HFFc6 (cell line): ENCODE data around the gene THAP9. TPM values are rescaled to one million over a fixed set of nuclear protein-coding genes. Genes with fewer than 3 reads are reported as not detected.

ENCODE experiments used
- DNase-seq: peaks from one replicate; pipeline ENCODE4 v3.0.0-alpha.2; 2018
- H3K27ac Mint-ChIP-seq: 2 replicates; pipeline ENCODE4 v1.8.0; 2020; ENCODE audit warnings: mild to moderate bottlenecking, mixed read lengths
- H3K27me3 Mint-ChIP-seq: 2 replicates; pipeline ENCODE4 v1.8.0; 2021; ENCODE audit warnings: mild to moderate bottlenecking, moderate library complexity, mixed read lengths; ENCODE audit not compliant: insufficient read depth
- H3K36me3 Mint-ChIP-seq: 2 replicates; pipeline ENCODE4 v1.8.0; 2021; ENCODE audit warnings: low read depth, mixed read lengths
- H3K4me1 Mint-ChIP-seq: 2 replicates; pipeline ENCODE4 v1.8.0; 2020; ENCODE audit warnings: low read depth, mixed read lengths
- H3K4me3 Mint-ChIP-seq: 2 replicates; pipeline ENCODE4 v1.8.0; 2020; ENCODE audit warnings: mild to moderate bottlenecking, moderate library complexity, mixed read lengths
- H3K9me3 Mint-ChIP-seq: 2 replicates; pipeline ENCODE4 v1.8.0; 2020; ENCODE audit warnings: mild to moderate bottlenecking, mixed read lengths
- CTCF ChIP-seq: fragments of 200-600 bp; sonication (generic); IDR thresholded peaks from 2 replicates; pipeline ENCODE4 v1.5.0; 2021; ENCODE audit warnings: antibody characterized with exemption, mild to moderate bottlenecking
- total RNA-seq, 6 experiments: library from RNA; stranded (reverse); fragmentation: NEBNext Ultra II Directional; extraction: Animal tissue kit (Norgen Biotek cat#: 25700); gene quantifications; 2 replicates in 1 of 6; 3 replicates in 5 of 6; pipeline ENCODE4 v1.2.3, GENCODE V29; 2021

THAP9 gene
- total RNA-seq, 6 experiments from 2014 or later = 0.87 to 2.2 (median 1.5) TPM

GRCh38 chr4:82948647-82949204 is 48.2 kb downstream of the THAP9 start:
- H3K36me3 Mint-ChIP-seq = peaks cover 24% of the 10 kb centered on the region
- H3K27ac Mint-ChIP-seq = peak overlapping the region; percentile 28
- H3K9me3 Mint-ChIP-seq = no peaks in the 10 kb centered on the region
- DNase-seq = peak; percentile 9
- no peak for TF ChIP-seq CTCF
- peaks cover 20% of the 10 kb centered on the region for H3K4me1 Mint-ChIP-seq
- no peak overlapping the region for H3K4me3 Mint-ChIP-seq
- no peaks in the 10 kb centered on the region for H3K27me3 Mint-ChIP-seq

- TF ChIP-seq CTCF = no peak
- Mint-ChIP-seq H3K27ac (no peak overlapping the region), H3K4me1 (peaks cover 20% of the 10 kb centered on the region), H3K4me3 (no peak overlapping the region), H3K36me3 (peaks cover 25% of the 10 kb centered on the region), H3K27me3 (no peaks in the 10 kb centered on the region; the same call in 1 of the 2 replicates), H3K9me3 (no peaks in the 10 kb centered on the region)
- DNase-seq = no peak
Measured at GRCh38 chr4:82951196-82951595, 50.7 kb downstream of the THAP9 start.

GRCh38 chr4:82954212-82954611 is 53.7 kb downstream of the THAP9 start:
- H3K27me3 Mint-ChIP-seq = no peaks in the 10 kb centered on the region; the same call in 1 of the 2 replicates
- no peak overlapping the region for H3K27ac Mint-ChIP-seq
- H3K9me3 Mint-ChIP-seq = no peaks in the 10 kb centered on the region

GRCh38 chr4:82957045-82957444 is 56.5 kb downstream of the THAP9 start:
- Mint-ChIP-seq H3K36me3 (peaks cover 20% of the 10 kb centered on the region), H3K4me1 (no peaks in the 10 kb centered on the region), H3K4me3 (no peak overlapping the region), H3K27me3 (no peaks in the 10 kb centered on the region; the same call in 1 of the 2 replicates), H3K27ac (no peak overlapping the region), H3K9me3 (no peaks in the 10 kb centered on the region)
- TF ChIP-seq CTCF = no peak
- DNase-seq = no peak

More at GRCh38 chr4:82954212-82954611, 53.7 kb downstream of the THAP9 start:
- peaks cover 8% of the 10 kb centered on the region for H3K4me1 Mint-ChIP-seq
- no peak for DNase-seq
- no peak for TF ChIP-seq CTCF
- peaks cover 24% of the 10 kb centered on the region for H3K36me3 Mint-ChIP-seq
- no peak overlapping the region for H3K4me3 Mint-ChIP-seq

GRCh38 chr4:82965763-82966162 is 65.2 kb downstream of the THAP9 start:
- Mint-ChIP-seq H3K36me3 (peaks cover 43% of the 10 kb centered on the region), H3K4me3 (no peak overlapping the region), H3K4me1 (no peaks in the 10 kb centered on the region), H3K9me3 (no peaks in the 10 kb centered on the region), H3K27me3 (peaks cover 2% of the 10 kb centered on the region; the same call in 1 of the 2 replicates), H3K27ac (no peak overlapping the region)
- DNase-seq = no peak
- TF ChIP-seq CTCF = no peak

GRCh38 chr4:82968972-82969371 is 68.4 kb downstream of the THAP9 start:
- Mint-ChIP-seq H3K27me3 (peaks cover 2% of the 10 kb centered on the region; the same call in 1 of the 2 replicates), H3K9me3 (no peaks in the 10 kb centered on the region), H3K36me3 (peaks cover 38% of the 10 kb centered on the region), H3K27ac (no peak overlapping the region), H3K4me1 (no peaks in the 10 kb centered on the region), H3K4me3 (no peak overlapping the region)
- DNase-seq = no peak
- no peak for TF ChIP-seq CTCF
